ENCODE data around the gene CAB39.

- TF ChIP-seq POLR2A (IDR thresholded peaks at IDR 0.05) (no peak), POLR2AphosphoS5 (IDR thresholded peaks at IDR 0.05) (no peak), CTCF (IDR thresholded peaks at IDR 0.05) (no peak)
Observed at GRCh38 chr2:230713331-230714135, 891 bp downstream of the CAB39 start.
